HG03280 (cell line): ENCODE results near the gene SMIM22.

Experiments
- ATAC-seq: cut with Tn5 transposase; IDR thresholded peaks from one replicate; pipeline ENCODE4 v1.9.1; 2021; ENCODE audit warnings: mild to moderate bottlenecking, moderate library complexity; ENCODE audit not compliant: unreplicated experiment

SMIM22 gene

GRCh38 chr16:4795181-4795827, at the start of gene SMIM22:
Gene SMIM22, plus strand, starts transcription at chr16:4795369. Its CDS starts 366 bp downstream, at chr16:4795735.
- no peak for ATAC-seq

- ATAC-seq: no peak
Measured at GRCh38 chr16:4746215-4746614, 49.0 kb upstream of the SMIM22 start.

- no peak for ATAC-seq
Measured at GRCh38 chr16:4746991-4747574, 48.1 kb upstream of the SMIM22 start.

- no peak for ATAC-seq
Measured at GRCh38 chr16:4747906-4748681, 47.1 kb upstream of the SMIM22 start.

GRCh38 chr16:4748682-4749411, 46.3 kb upstream of the SMIM22 start:
- ATAC-seq: no peak

GRCh38 chr16:4749700-4750257, 45.4 kb upstream of the SMIM22 start:
- ATAC-seq: no peak

GRCh38 chr16:4750896-4751295, 44.3 kb upstream of the SMIM22 start:
- ATAC-seq: no peak

GRCh38 chr16:4752351-4753100, 42.6 kb upstream of the SMIM22 start:
- ATAC-seq: no peak

- ATAC-seq: no peak
Measured at GRCh38 chr16:4753227-4753626, 41.9 kb upstream of the SMIM22 start.

GRCh38 chr16:4754865-4755264, 40.3 kb upstream of the SMIM22 start:
- ATAC-seq: no peak

- ATAC-seq: no peak
Measured at GRCh38 chr16:4755687-4756086, 39.5 kb upstream of the SMIM22 start.

- no peak for ATAC-seq
Measured at GRCh38 chr16:4760221-4760910, 34.8 kb upstream of the SMIM22 start.

GRCh38 chr16:4762205-4762604, 33.0 kb upstream of the SMIM22 start:
- no peak for ATAC-seq

GRCh38 chr16:4763791-4764190, 31.4 kb upstream of the SMIM22 start:
- ATAC-seq: no peak

- no peak for ATAC-seq
Measured at GRCh38 chr16:4765511-4766474, 29.4 kb upstream of the SMIM22 start.

GRCh38 chr16:4766875-4767628, 28.1 kb upstream of the SMIM22 start, which contains the start of gene ZNF500:
Gene ZNF500, minus strand, starts transcription at chr16:4767162. Its CDS starts 1,184 bp downstream, at chr16:4765978.
- peak; percentile 86 for ATAC-seq

GRCh38 chr16:4767872-4768548, 27.2 kb upstream of the SMIM22 start:
- ATAC-seq: no peak
